ENCODE measurements around the gene FIP1L1.

- TF ChIP-seq CTCF (conservative IDR thresholded peaks at IDR 0.05 in 1 of 2, IDR thresholded peaks at IDR 0.05 in 1 of 2; ENCODE audit: extremely low read depth in 1 of 2, insufficient read depth in 1 of 2, low read depth in 1 of 2, low read length in 2 of 2) (no peak), EZH2 (IDR thresholded peaks at IDR 0.05; ENCODE audit: borderline replicate concordance, low read length) (no peak)
Observed at GRCh38 chr4:53484911-53485657, 107.6 kb downstream of the FIP1L1 start.

All from mammary epithelial cell (primary cell).